Keratinocyte (primary cell): Measurements from ENCODE around the gene SMYD5. TPM values are rescaled to one million over a fixed set of nuclear protein-coding genes. Genes with fewer than 3 reads are reported as not detected.

Source experiments
- DNase-seq: peaks from one replicate; pipeline ENCODE4 v3.0.0-alpha.2; 2011; ENCODE audit warnings: low read depth, missing footprints, low spot score
- FAIRE-seq: peaks from 2 replicates; lab custom pipeline; 2011; peaks lifted over from hg19 to GRCh38; lab: Jason Lieb, UNC
- H2AFZ ChIP-seq: 2 replicates; pipeline ENCODE4 v1.6.0; 2012; ENCODE audit warnings: low read length, control low read depth, inconsistent platforms; ENCODE audit not compliant: control insufficient read depth
- H3K27ac ChIP-seq: 2 replicates; pipeline ENCODE4 v1.5.1; 2011; ENCODE audit warnings: low read length; ENCODE audit not compliant: control insufficient read depth, insufficient read depth
- H3K27me3 ChIP-seq: 3 replicates; pipeline ENCODE4 v1.6.0; 2011; ENCODE audit warnings: low read length; ENCODE audit not compliant: control insufficient read depth, insufficient read depth; ENCODE audit errors: extremely low read depth
- H3K36me3 ChIP-seq, 2 experiments: 2 replicates in 1 of 2; 3 replicates in 1 of 2; pipeline ENCODE4 v1.5.1; 2011; ENCODE audit warnings: low read length in 2 of 2, mild to moderate bottlenecking in 1 of 2; ENCODE audit not compliant: control insufficient read depth in 2 of 2, insufficient read depth in 2 of 2; ENCODE audit errors: extremely low read depth in 1 of 2
- H3K4me1 ChIP-seq: 3 replicates; pipeline ENCODE4 v1.5.1; 2011; ENCODE audit warnings: low read length; ENCODE audit not compliant: control insufficient read depth, insufficient read depth; ENCODE audit errors: extremely low read depth
- H3K4me2 ChIP-seq: 3 replicates; pipeline ENCODE4 v1.6.0; 2011; ENCODE audit warnings: low read depth, low read length; ENCODE audit not compliant: control insufficient read depth, insufficient read depth; ENCODE audit errors: extremely low read depth
- H3K4me3 ChIP-seq, 3 experiments: fragments of 200-600 bp in 1 of 3; sonication (generic) in 1 of 3; 2 replicates in 2 of 3; 3 replicates in 1 of 3; pipeline ENCODE4 v1.5.1; 2011 to 2016; ENCODE audit warnings: low read length in 3 of 3, mild to moderate bottlenecking in 3 of 3, control low read depth in 2 of 3, inconsistent platforms in 1 of 3, low read depth in 1 of 3, mixed read lengths in 1 of 3, mixed run types in 1 of 3, moderate library complexity in 1 of 3; ENCODE audit not compliant: control insufficient read depth in 2 of 3, insufficient read depth in 2 of 3; ENCODE audit errors: extremely low read depth in 1 of 3
- H3K79me2 ChIP-seq: 2 replicates; pipeline ENCODE4 v1.6.0; 2012; ENCODE audit warnings: low read length; ENCODE audit not compliant: control insufficient read depth, insufficient read depth
- H3K9ac ChIP-seq: 3 replicates; pipeline ENCODE4 v1.6.0; 2011; ENCODE audit warnings: low read length; ENCODE audit not compliant: control insufficient read depth, insufficient read depth; ENCODE audit errors: extremely low read depth
- H3K9me1 ChIP-seq: 3 replicates; pipeline ENCODE4 v1.6.0; 2011; ENCODE audit warnings: low read length; ENCODE audit not compliant: control insufficient read depth, insufficient read depth; ENCODE audit errors: extremely low read depth
- H3K9me3 ChIP-seq: 2 replicates; pipeline ENCODE4 v1.5.1; 2012; ENCODE audit warnings: low read depth, low read length; ENCODE audit not compliant: control insufficient read depth
- H4K20me1 ChIP-seq: 3 replicates; pipeline ENCODE4 v1.6.0; 2011; ENCODE audit warnings: low read length; ENCODE audit not compliant: control insufficient read depth, insufficient read depth; ENCODE audit errors: extremely low read depth
- EZH2 ChIP-seq: IDR thresholded peaks from one replicate; pipeline ENCODE4 v1.6.1; 2012; ENCODE audit warnings: inconsistent platforms, mild to moderate bottlenecking, low read length, moderate library complexity
- dilution Hi-C: fragments of 300-500 bp; cut with MboI; formaldehyde crosslinking; loops from one replicate; pipeline ENCODE4 v1.7.0; 2020; ENCODE audit warnings: low sequenced_read_pairs; ENCODE audit not compliant: extremely low pct_ligation_motif_present
- polyA plus RNA-seq, 5 experiments: library from polyadenylated mRNA; depleted of rRNA in 3 of 5; stranded (reverse) in 3 of 5; stranded (forward) in 1 of 5; unstranded in 1 of 5; fragments of >200 nt; gene quantifications; 1 replicate in 1 of 5; 2 replicates in 3 of 5; 3 replicates in 1 of 5; pipeline versions ENCODE4 v1.2.1 to v1.2.3, GENCODE V29; 2011 to 2012; ENCODE audit warnings: missing spikeins in 2 of 5, low read depth in 1 of 5, low replicate concordance in 1 of 5
- TF ChIP-seq, protein P1 (sequence below), 3 experiments: IDR thresholded peaks in 1 of 3; conservative IDR thresholded peaks in 1 of 3; optimal IDR thresholded peaks in 1 of 3; 2 replicates in 2 of 3; 3 replicates in 1 of 3; pipeline versions ENCODE3 to v1.5.1; 2011; ENCODE audit warnings: low read length in 3 of 3, mild to moderate bottlenecking in 3 of 3, moderate library complexity in 2 of 3, control low read depth in 1 of 3, inconsistent platforms in 1 of 3; ENCODE audit not compliant: insufficient read depth in 2 of 3; ENCODE audit errors: extremely low read depth in 1 of 3

The SMYD5 gene
- polyA plus RNA-seq, 1 donor (not counting 4 experiments of a cell fraction or from before 2014, with no cell fraction given) = 18.6 TPM

DNA sequence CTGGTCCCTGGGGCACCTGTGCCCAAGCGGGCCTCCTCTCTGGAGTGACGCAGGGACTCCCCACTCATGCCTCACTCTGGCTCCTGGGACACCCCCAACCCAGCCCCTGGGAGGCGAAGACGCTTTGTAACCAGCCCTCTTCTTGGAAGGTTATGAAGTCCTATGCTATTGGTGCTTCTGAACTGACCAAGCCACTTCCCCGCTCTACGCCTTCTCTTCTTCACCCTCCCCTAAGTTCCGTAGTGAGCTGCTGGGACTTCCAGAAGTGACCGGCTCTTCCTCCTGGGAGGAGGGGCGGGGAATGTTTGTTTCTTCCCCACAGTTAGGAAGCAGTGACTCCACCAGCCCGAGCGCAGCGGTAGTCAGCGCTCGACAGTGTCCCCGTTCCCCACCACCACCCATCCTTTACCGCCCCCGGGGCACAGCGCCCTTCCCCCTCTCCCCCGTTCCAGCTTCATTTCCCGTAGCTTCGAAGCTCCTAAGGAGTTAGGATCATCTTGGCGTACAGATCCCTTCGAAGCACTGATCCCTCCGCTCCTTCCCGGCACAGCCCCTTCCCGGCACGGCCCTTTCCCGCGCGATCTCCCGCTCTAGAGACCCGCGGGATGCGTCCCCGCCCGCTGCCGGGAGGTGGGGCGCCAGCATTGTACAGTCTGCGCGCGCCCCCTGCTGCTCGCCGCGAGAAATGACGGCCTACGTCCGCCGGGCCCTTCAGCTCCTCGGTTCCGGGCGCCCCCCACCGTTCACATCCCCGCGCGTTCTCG is 37.0 kb upstream of the SMYD5 start:
- Histone ChIP-seq H3K36me3 (no peaks in the 10 kb centered on the region), H3K4me3 (peak overlapping the region; percentile 52 to 76 (median 68)), H3K79me2 (no peaks in the 10 kb centered on the region), H3K27me3 (peaks cover 31% of the 10 kb centered on the region), H3K9me3 (no peaks in the 10 kb centered on the region), H3K9me1 (no peaks in the 10 kb centered on the region), H3K4me1 (peaks cover 19% of the 10 kb centered on the region), H3K9ac (peak overlapping the region; percentile 50), H3K27ac (no peak overlapping the region), H2AFZ (peak overlapping the region; percentile 95), H3K4me2 (peak overlapping the region; percentile 95), H4K20me1 (no peaks in the 10 kb centered on the region)
- dilution Hi-C loops = no loop called here
- DNase-seq (no peak), FAIRE-seq (no peak)
- TF ChIP-seq, protein P1, sequence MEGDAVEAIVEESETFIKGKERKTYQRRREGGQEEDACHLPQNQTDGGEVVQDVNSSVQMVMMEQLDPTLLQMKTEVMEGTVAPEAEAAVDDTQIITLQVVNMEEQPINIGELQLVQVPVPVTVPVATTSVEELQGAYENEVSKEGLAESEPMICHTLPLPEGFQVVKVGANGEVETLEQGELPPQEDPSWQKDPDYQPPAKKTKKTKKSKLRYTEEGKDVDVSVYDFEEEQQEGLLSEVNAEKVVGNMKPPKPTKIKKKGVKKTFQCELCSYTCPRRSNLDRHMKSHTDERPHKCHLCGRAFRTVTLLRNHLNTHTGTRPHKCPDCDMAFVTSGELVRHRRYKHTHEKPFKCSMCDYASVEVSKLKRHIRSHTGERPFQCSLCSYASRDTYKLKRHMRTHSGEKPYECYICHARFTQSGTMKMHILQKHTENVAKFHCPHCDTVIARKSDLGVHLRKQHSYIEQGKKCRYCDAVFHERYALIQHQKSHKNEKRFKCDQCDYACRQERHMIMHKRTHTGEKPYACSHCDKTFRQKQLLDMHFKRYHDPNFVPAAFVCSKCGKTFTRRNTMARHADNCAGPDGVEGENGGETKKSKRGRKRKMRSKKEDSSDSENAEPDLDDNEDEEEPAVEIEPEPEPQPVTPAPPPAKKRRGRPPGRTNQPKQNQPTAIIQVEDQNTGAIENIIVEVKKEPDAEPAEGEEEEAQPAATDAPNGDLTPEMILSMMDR (optimal IDR thresholded peaks at IDR 0.05 in 1 of 3, IDR thresholded peaks at IDR 0.05 in 1 of 3, conservative IDR thresholded peaks at IDR 0.05 in 1 of 3; ENCODE audit: extremely low read depth in 1 of 3, insufficient read depth in 2 of 3, low read length in 3 of 3) = peak; percentile 63 to 99 (median 97)
- no peak for TF ChIP-seq EZH2

DNA sequence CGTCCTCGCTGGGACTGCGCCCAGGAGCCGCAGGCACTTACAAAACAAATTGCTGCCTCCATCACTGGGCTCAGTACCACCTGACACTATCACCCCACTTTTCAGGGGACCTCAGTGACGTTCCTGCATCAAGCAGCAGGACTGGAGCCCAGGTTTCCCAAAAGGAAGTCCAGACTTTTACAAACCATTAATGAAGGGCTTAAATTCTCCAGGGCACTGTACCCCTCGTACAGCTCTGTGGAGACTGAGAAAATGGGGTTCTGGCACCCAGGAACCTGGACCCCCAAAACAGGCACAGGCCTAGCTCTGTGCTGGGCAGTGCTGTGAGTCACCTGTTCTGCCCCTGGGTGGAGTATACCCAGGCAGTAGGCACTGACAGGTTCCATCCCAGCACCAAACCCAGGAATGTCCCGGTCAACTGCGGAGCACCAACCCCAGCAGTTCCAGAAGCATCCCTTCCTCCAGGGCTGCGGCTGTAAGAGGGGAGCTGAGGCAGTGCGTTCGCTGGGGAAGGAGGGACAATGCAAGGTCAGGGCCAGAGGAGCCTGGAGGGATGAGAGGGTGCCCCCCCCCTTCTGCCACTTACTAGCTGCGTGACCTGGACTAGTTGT is 36.3 kb upstream of the SMYD5 start:
- Histone ChIP-seq H3K4me2 (peak overlapping the region; percentile 95), H3K9me1 (no peaks in the 10 kb centered on the region), H3K9ac (no peak overlapping the region), H3K9me3 (no peaks in the 10 kb centered on the region), H4K20me1 (no peaks in the 10 kb centered on the region), H3K4me3 (peak overlapping the region in 2 of 3 experiments; percentile 36 to 76), H3K79me2 (no peaks in the 10 kb centered on the region), H3K36me3 (no peaks in the 10 kb centered on the region), H3K4me1 (peaks cover 19% of the 10 kb centered on the region), H3K27ac (no peak overlapping the region), H2AFZ (peak overlapping the region; percentile 30), H3K27me3 (peaks cover 31% of the 10 kb centered on the region)
- DNase-seq (no peak), FAIRE-seq (no peak)
- dilution Hi-C loops = no loop called here
- TF ChIP-seq EZH2 = no peak
- TF ChIP-seq, protein P1 (optimal IDR thresholded peaks at IDR 0.05 in 1 of 3, IDR thresholded peaks at IDR 0.05 in 1 of 3, conservative IDR thresholded peaks at IDR 0.05 in 1 of 3; ENCODE audit: extremely low read depth in 1 of 3, insufficient read depth in 2 of 3, low read length in 3 of 3) = peak in 1 of 3 experiments; percentile 4
